SIG-M5 (cell line): ENCODE measurements around the gene ICAM1.

Source experiments
- DNase-seq: peaks from one replicate; lab custom pipeline; 2025; lab: John Stamatoyannopoulos, UW

Gene ICAM1

GRCh38 chr19:10243606-10244005, 27.3 kb upstream of the ICAM1 start:
- no peak for DNase-seq

DNA sequence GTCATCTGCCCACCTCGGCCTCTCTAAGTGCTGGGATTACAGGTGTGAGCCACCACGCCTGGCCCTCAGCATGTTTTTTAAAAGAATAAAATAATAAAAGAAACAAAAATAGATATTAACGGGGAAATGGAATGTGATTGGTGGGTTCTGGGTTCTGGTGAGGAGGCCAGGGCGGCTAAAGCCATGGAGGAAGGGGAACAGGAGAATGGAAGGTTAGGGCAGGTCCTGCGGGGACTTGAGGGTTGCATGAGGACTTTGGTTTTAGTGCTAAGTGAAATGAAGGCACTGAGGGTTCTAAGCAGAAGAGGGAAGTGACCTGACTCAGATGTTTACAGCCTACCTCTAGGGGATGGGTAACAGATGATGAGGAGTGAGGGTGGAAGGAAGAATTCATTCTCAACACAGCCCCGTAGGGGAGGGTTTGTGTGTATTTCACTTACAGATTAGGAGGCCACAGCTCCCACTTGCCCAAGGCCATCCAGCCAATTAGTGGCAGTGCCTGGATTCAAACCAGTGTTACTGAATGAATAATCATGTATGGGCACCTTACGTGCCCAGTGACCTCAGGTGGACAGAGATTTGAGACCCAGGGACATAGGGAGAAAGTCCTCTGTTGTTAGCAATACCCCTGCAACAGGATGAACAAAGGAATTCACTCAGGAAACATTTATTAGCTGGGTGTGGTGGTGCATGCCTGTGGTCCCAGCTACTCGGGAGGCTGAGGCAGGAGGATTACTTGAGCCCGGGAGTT, 25.6 kb upstream of the ICAM1 start:
- no peak for DNase-seq

- DNase-seq: no peak
Observed at GRCh38 chr19:10246511-10246910, 24.4 kb upstream of the ICAM1 start.

DNA sequence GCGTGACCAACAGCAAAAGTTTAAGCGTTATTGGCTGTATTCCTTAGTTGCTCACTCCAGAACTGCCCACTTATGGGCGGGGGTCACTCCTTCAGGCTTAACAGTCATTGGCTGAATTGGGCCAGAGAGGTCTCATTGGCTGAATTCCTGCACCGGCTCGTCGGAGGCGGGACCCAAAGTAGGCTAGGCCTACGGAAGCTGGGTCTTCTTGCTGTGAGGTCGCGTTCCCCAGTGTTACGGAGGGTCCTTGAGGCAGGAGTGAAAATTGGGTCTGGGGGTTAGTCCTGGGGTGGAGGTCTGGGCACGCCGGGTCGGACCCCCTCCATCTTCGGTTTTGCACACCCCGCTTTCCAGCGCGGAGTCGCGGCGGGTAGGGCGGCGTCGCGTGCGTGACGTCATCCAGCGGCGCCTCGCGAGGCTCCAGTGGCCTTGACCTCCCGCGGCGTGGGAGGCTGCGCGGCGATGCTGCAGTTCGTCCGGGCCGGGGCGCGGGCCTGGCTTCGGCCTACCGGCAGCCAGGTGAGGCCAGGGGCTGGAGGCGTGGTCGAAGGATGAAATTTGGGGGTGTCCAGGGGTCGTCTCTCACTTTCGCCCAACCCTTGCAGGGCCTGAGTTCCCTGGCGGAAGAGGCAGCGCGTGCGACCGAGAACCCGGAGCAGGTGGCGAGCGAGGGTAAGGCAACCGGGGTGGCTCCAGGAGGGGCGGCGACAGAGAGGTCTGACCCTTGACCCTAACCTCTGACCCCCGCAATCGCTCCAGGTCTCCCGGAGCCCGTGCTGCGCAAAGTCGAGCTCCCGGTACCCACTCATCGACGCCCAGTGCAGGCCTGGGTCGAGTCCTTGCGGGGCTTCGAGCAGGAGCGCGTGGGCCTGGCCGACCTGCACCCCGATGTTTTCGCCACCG, 18.9 kb upstream of the ICAM1 start, which contains the start of gene MRPL4:
MRPL4 (plus strand) TSS at position 423 of the 903 bp plus-strand sequence; CDS start at position 463, 40 bp downstream.
- DNase-seq: peak; percentile 97

- no peak for DNase-seq
Observed at GRCh38 chr19:10252707-10253106, 18.2 kb upstream of the ICAM1 start.

GRCh38 chr19:10254244-10254643, 16.7 kb upstream of the ICAM1 start:
- DNase-seq: no peak

- DNase-seq: no peak
Observed at GRCh38 chr19:10255358-10255757, 15.6 kb upstream of the ICAM1 start.

GRCh38 chr19:10256551-10256950, 14.4 kb upstream of the ICAM1 start:
- no peak for DNase-seq

DNA sequence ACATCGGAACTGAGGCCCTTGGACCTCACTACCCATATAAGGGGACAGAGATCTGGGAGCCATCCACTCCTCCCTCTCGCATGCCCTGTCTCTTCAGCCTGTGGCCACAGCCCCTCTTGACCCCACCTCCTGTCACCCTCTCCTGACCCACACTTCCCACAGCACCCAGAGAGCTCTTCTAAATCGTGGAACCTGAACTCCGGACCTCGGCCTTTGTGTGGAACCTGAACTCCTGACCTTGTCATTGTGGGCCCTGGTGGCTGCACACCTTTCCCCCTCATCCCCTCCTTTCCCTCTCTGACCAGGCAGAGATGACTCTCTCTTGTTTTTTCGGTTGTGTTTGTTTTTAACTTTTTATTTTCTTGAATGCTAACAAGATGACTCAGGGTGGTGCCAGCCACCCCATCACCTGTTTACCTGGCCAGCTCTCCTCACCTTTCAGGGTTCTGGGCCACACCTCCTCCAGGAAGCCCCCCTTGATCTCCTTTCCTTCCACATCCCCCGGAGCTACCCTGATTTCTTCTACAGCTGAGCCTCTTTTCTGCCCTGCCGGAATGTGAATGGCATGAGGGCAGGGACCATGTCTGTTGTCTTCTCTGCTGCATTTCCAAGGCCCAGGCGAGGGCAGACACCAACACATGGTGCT, 13.8 kb upstream of the ICAM1 start:
- DNase-seq: no peak

DNA sequence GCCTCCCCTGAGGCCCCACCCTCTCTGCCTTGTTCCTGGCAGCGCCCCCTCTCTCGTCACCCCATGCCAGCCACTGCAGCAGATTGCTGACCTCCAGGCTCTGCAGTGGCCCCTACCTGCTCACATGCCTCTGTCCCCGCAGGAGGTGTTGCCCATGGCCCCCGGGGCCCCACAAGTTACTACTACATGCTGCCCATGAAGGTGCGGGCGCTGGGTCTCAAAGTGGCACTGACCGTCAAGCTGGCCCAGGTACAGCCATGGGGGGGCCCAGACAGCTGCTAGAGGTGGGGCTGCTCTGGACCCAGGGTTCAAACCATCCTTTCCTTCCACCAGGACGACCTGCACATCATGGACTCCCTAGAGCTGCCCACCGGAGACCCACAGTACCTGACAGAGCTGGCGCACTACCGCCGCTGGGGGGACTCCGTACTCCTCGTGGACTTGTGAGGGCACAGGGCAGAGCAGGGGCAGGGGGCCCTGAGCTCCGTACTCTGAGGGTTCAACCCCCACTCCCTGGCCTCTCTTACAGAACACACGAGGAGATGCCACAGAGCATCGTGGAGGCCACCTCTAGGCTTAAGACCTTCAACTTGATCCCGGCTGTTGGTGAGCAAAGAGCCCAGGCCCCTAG, 12.7 kb upstream of the ICAM1 start:
- DNase-seq: no peak

DNA sequence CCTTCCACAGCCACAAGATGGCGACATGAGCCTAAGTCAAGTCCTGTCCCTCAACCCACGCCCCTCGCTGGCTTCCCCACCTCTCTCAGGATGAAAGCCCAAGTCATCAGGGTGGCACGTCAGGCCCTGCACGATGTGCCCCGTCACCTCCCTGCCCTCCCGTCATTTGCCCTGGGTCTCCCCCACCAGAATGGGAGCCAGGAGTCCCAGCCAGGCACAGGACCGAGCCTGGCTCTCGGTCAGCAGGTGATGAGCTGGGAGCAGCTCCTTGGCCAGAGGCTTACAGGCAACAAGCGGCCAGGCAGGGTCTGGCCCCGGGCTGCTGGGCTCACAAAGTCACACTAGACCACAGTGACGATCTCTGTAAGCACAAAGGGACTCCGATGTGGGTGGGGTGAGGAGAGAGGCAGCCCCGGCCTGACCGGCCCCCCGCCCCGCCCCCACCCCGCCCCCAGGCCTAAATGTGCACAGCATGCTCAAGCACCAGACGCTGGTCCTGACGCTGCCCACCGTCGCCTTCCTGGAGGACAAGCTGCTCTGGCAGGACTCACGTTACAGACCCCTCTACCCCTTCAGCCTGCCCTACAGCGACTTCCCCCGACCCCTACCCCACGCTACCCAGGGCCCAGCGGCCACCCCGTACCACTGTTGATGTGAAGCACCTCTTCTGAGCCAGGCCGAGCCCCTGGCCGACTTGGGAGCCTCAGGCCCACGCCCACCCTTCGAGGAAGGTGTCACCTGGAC, 11.6 kb upstream of the ICAM1 start:
- no peak for DNase-seq

DNA sequence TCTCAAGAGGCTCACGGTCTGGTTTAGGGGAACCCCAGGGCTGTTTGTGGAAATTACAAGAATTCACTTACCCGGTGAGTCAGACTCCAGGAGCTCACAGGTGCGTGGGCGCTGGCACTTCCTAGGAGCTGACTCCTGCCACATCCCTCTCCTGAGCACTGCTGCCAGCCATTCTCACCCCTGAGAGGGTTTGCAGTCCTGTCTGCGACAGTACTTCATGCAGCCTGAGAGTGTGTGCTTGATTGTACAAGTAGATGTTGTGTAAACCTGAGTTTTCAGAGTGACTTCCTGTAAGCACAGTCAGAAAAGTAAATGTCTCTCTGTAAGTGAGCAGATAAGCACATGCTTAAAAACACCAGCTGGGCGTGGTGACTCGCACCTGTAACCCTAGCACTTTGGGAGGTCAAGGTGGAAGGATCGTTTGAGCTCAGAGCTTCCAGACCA, 10.8 kb upstream of the ICAM1 start:
- no peak for DNase-seq

GRCh38 chr19:10262771-10263170, 8.1 kb upstream of the ICAM1 start:
- no peak for DNase-seq

- no peak for DNase-seq
Observed at GRCh38 chr19:10266706-10267105, 4.2 kb upstream of the ICAM1 start.

GRCh38 chr19:10268071-10268470, 2.8 kb upstream of the ICAM1 start:
- no peak for DNase-seq

DNA sequence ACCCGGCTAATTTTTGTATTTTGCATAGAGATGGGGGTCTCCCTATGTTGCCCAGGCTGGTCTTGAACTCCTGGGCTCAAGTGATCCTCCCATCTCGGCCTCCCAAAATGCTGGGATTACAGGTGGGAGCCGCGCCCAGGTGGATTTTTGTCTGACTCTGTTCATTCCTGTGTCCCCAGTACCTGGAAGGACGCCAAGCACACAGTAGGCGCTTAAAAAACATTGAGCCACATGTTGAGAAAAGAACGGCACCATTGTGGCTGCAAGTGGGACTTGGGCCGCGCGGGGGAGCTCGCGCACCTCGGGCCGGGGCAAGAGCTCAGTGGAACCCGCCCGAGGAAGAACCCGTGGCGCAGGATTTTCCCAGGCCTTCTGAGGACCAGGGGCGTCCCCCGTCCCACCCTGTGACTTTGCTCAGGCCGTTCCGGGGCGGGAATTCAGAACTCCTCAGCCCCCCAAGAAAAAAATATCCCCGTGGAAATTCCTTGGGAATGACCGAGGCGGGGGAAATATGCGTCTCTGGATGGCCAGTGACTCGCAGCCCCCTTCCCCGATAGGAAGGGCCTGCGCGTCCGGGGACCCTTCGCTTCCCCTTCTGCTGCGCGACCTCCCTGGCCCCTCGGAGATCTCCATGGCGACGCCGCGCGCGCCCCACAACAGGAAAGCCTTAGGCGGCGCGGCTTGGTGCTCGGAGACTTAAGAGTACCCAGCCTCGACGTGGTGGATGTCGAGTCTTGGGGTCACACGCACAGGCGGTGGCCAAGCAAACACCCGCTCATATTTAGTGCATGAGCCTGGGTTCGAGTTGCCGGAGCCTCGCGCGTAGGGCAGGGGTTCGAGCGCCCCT, 1.4 kb upstream of the ICAM1 start:
- DNase-seq: no peak

GRCh38 chr19:10270180-10270615, 722 bp upstream of the ICAM1 start:
- no peak for DNase-seq

DNA sequence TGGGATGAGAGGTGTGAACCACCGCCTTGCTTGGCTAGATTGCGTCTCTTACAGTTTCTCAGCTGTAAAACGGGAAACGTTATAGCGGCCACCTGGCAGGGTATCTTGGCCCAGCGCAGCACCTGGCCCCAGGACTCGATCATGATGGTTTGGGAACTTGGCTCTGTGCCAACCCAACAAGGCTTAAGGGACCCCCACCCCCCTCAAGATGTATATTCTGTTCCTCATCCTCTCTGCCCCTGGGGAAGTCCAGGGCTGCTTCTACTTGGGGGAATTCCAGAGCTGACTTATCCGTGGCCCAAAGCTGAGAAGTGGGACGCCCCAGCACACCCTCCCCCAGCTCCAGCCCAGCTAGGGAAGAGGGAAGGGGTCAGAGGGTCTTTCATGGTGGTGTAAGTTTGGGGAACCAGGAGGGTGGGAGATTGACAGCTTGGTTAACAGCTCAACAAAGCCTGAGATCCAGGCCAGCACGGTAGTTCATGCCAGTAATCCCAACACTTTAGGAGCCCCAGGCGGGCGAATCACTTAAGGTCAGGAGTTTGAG, 695 bp downstream of the ICAM1 start:
- DNase-seq: no peak

DNA sequence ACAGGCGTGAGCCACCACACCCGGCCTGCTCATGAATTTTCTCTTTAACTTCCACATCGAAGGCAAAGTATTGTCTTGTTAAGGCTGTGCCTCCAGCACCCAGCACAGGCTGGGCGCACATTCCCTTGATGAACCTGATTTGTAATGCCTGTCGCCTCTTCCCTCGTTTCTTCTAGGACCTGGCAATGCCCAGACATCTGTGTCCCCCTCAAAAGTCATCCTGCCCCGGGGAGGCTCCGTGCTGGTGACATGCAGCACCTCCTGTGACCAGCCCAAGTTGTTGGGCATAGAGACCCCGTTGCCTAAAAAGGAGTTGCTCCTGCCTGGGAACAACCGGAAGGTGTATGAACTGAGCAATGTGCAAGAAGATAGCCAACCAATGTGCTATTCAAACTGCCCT, 3.7 kb downstream of the ICAM1 start:
- DNase-seq: no peak
